Neuron (in vitro differentiated cells): ENCODE data around the gene SHLD1.

Experiments
- H2AFZ ChIP-seq: one replicate; pipeline ENCODE4 v1.6.1; 2013; ENCODE audit warnings: low read depth, mild to moderate bottlenecking, inconsistent platforms, low read length, moderate library complexity
- H3K27me3 ChIP-seq: one replicate; pipeline ENCODE4 v1.6.1; 2013; ENCODE audit warnings: low read length; ENCODE audit not compliant: insufficient read depth
- H3K36me3 ChIP-seq: one replicate; pipeline ENCODE4 v1.6.1; 2013; ENCODE audit warnings: low read length; ENCODE audit not compliant: insufficient read depth
- H3K4me1 ChIP-seq: one replicate; pipeline ENCODE4 v1.6.1; 2013; ENCODE audit warnings: low read length; ENCODE audit not compliant: insufficient read depth
- H3K4me3 ChIP-seq: 2 replicates; pipeline ENCODE4 v1.5.1; 2013; ENCODE audit warnings: mild to moderate bottlenecking, low read length, moderate library complexity
- H3K9me3 ChIP-seq: one replicate; pipeline ENCODE4 v1.6.1; 2013; ENCODE audit warnings: low read length

SHLD1 gene

DNA sequence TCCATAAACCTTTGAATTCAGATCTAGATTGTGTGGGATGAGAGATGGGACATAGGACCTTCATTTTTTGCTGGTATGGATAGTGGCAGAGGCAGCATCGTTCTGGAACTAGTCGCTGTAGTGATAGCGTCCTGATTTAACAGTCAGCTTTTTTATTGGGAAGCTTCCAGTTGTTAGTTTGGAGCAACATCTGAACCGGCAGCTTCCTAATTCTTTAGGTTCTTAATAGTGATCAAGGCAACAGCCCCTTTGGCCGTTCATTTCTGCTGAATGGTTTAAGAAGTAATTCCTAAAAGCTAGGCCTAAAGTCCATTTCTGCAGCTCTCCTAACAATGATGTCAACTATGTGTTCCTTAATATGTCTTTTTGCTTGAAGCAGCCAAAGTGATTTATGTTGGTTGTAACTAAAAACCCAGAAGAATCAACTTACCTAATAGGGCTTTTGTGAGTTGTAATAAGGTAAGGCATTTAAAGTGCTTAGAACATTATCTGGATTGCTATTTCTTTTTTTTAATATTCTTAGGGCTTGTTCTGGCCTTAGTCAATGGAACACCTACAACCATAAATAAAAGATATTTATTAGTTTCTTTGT lies 90.3 kb downstream of the SHLD1 start:
- H2AFZ ChIP-seq, result no peak overlapping the region
- H3K27me3 ChIP-seq, result no peaks in the 10 kb centered on the region
- H3K36me3 ChIP-seq, result no peaks in the 10 kb centered on the region
- no peaks in the 10 kb centered on the region for H3K9me3 ChIP-seq
- peaks cover 4% of the 10 kb centered on the region for H3K4me1 ChIP-seq
- H3K4me3 ChIP-seq, result no peak overlapping the region

DNA sequence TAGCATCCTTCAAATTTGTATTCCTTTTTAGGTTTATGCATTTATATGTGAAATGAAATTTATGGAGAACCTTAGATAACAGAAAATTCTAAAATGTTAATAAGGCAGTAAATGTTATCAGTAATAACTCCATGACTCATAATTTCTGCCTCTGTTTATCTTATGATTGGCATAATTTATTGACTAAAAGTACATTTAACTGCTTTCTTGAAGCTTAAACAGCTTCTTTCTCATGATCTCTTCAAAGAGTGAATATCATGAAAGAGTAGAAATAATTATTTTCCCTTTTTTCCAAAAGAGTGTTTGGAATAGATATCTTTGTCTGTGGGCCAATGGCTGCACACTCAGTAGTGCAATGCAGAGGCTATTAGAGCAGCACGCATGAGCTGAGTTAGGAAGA lies 91.3 kb downstream of the SHLD1 start:
- Histone ChIP-seq H2AFZ (no peak overlapping the region), H3K4me1 (no peaks in the 10 kb centered on the region), H3K4me3 (no peak overlapping the region), H3K36me3 (no peaks in the 10 kb centered on the region), H3K9me3 (no peaks in the 10 kb centered on the region), H3K27me3 (no peaks in the 10 kb centered on the region)

DNA sequence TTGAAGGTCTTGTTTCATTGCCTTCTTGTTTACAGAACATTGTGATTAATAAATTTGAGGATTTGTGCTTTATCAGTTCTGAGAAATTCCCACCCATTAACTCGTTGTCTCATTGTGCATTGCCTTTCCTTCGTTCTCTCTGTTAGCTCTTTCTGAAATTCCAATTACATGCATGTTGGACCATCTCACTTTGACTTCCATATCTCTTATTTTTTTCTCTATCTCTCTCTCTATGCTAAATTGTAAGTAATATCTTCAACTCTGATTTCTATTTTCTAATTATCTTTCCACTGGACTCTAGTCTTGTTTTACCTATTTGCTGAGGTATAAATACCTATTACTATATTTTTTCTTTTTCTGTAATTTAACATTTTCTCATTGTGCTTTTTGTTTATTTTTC lies 92.3 kb downstream of the SHLD1 start:
- H3K27me3 ChIP-seq, result no peaks in the 10 kb centered on the region
- no peaks in the 10 kb centered on the region for H3K9me3 ChIP-seq
- no peaks in the 10 kb centered on the region for H3K4me1 ChIP-seq
- H2AFZ ChIP-seq, result no peak overlapping the region
- no peaks in the 10 kb centered on the region for H3K36me3 ChIP-seq
- no peak overlapping the region for H3K4me3 ChIP-seq

DNA sequence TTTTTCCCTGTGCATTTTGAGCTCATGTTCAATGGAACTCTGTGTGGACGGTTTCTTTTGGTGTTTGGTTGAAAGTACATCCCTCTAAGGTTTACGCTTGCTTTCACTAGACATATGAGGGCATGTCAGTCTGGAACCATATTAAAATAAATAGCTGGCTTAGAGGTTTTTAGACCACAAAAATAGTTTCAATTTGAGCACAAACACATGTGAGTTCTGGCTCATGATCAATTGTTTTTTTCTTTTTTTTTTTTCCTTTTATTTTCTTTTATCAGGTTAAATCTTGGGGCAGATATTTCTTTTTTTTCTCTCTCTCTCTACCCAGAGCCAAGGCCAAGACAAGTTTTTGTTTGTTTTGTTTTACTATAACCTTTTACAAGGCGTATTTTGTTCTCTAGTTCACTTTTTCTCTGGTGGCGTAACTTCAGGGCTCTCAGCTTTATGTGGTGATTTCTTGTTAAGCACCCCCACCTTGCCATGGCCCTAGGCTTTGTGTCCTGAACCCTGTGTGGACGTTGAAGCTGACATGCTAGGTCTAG lies 92.9 kb downstream of the SHLD1 start:
- H3K27me3 ChIP-seq, result no peaks in the 10 kb centered on the region
- no peak overlapping the region for H2AFZ ChIP-seq
- H3K4me1 ChIP-seq, result no peaks in the 10 kb centered on the region
- no peaks in the 10 kb centered on the region for H3K36me3 ChIP-seq
- H3K4me3 ChIP-seq, result no peak overlapping the region
- no peaks in the 10 kb centered on the region for H3K9me3 ChIP-seq

- no peak overlapping the region for H2AFZ ChIP-seq
- no peaks in the 10 kb centered on the region for H3K27me3 ChIP-seq
- H3K4me3 ChIP-seq, result no peak overlapping the region
- no peaks in the 10 kb centered on the region for H3K9me3 ChIP-seq
- H3K36me3 ChIP-seq, result no peaks in the 10 kb centered on the region
- no peaks in the 10 kb centered on the region for H3K4me1 ChIP-seq
These were observed 94.0 kb downstream of the SHLD1 start for GRCh38 chr20:5844063-5844681.

DNA sequence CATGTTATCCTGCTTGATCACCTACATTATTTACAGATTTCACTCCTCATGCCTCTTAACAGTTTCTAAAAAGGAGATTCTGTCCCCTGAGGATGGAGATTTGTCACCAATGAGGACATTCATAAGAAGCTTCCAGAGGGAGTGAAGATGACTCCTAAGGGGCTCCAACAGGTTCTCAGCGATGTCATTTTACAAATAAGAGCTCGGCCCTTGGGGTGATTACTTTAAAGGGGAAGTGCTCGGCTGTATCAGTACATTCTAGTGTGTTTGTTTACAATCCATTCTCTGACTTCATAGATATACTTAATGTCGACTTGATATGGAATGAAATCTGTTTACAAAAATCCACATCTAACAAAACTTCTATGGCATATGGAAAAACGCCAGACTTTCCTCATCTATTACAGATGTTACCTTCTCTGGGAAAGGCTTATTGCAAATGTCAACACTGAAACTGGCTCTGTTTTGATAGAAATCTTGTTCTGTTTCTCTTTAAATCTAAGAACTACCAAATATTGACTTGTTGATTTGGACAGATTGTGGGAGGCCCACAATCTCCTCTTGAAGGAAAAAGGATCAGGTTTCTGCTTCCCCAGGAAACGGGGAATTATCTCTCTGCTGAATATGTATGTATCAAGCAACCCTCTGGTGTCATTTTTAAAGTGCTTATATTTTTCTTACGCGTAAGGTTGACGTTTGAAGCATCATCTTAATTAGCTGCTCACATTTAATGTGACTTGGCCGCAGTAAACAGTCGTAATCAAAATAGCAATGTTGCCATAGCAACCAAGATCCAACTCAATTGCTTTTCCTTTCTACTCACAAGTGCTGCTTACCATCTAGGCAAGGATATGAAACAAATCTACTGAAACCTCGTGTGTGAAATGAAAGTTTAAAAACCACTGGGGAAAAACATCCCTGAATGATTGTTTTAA lies 95.7 kb downstream of the SHLD1 start:
- H3K9me3 ChIP-seq, result peaks cover 1% of the 10 kb centered on the region
- no peak overlapping the region for H3K4me3 ChIP-seq
- no peaks in the 10 kb centered on the region for H3K36me3 ChIP-seq
- H2AFZ ChIP-seq, result no peak overlapping the region
- H3K4me1 ChIP-seq, result no peaks in the 10 kb centered on the region
- H3K27me3 ChIP-seq, result no peaks in the 10 kb centered on the region

- Histone ChIP-seq H3K4me1 (no peaks in the 10 kb centered on the region), H3K9me3 (peaks cover 1% of the 10 kb centered on the region), H3K36me3 (no peaks in the 10 kb centered on the region), H2AFZ (no peak overlapping the region), H3K27me3 (no peaks in the 10 kb centered on the region), H3K4me3 (no peak overlapping the region)
These were observed 98.7 kb downstream of the SHLD1 start for GRCh38 chr20:5848711-5849505.

GRCh38 chr20:5855939-5856338 lies 105.7 kb downstream of the SHLD1 start:
- H3K9me3 ChIP-seq, result no peaks in the 10 kb centered on the region
- no peaks in the 10 kb centered on the region for H3K36me3 ChIP-seq
- H3K4me3 ChIP-seq, result no peak overlapping the region
- no peaks in the 10 kb centered on the region for H3K27me3 ChIP-seq
- no peaks in the 10 kb centered on the region for H3K4me1 ChIP-seq
- no peak overlapping the region for H2AFZ ChIP-seq

DNA sequence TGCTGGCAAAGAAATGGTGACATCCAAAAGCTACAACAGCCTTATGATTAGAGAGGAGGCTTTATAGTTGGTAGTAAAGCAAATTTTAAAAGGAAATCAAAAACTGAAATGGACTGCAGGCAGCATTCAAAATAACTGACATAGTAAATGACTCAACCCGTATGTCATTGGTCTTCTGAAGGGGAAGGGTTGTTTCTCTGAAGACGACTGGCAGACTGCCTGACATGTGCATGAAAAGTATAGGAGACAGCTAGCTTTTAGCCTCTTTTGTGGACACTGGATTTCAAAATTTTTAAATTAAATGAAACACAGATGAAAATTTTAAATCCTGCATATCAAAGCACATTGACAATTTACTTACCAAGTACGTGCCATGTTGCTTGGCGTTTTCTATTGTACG lies 109.4 kb downstream of the SHLD1 start:
- Histone ChIP-seq H3K4me1 (no peaks in the 10 kb centered on the region), H2AFZ (no peak overlapping the region), H3K4me3 (no peak overlapping the region), H3K27me3 (no peaks in the 10 kb centered on the region), H3K36me3 (peaks cover 4% of the 10 kb centered on the region), H3K9me3 (no peaks in the 10 kb centered on the region)

- Histone ChIP-seq H3K4me1 (no peaks in the 10 kb centered on the region), H3K9me3 (no peaks in the 10 kb centered on the region)
These were observed 112.5 kb downstream of the SHLD1 start for GRCh38 chr20:5862703-5863039.

DNA sequence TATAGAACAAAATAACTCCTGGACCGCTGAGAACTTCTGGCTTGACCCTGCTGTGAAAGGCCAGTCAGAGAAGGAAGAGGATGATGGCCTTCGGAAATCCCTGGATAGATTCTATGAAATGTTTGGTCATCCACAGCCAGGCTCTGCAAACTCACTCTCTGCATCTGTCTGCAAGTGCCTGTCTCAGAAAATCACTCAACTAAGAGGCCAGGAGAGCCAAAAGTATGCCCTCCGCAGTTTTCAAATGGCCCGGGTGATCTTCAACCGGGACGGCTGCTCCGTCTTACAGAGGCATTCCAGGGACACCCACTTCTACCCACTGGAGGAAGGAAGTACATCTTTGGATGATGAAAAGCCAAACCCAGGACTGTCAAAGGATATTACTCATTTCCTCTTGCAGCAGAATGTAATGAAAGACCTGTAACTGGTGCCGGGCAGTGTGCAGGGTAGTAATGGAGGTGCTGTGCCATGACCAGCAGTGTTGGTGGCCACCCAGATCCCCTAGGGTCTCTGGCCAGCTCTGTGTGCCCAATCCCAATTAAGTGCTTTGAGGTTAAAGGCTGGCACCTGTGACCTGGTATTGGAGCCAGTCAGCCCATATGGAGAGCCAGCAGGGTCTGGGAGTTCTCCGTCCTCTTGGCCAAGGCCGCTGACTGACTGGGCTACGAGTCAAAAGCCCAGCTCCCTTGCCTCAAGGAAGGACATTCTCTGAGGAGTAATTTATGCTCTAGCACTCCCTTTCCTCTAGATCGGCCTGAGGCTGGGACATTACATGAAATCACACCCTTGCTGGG lies 113.0 kb downstream of the SHLD1 start:
- peaks cover 4% of the 10 kb centered on the region for H3K36me3 ChIP-seq
- H3K27me3 ChIP-seq, result no peaks in the 10 kb centered on the region
- no peaks in the 10 kb centered on the region for H3K4me1 ChIP-seq
- no peak overlapping the region for H3K4me3 ChIP-seq
- no peak overlapping the region for H2AFZ ChIP-seq
- no peaks in the 10 kb centered on the region for H3K9me3 ChIP-seq

More at GRCh38 chr20:5862703-5863039, 112.5 kb downstream of the SHLD1 start:
- peaks cover 4% of the 10 kb centered on the region for H3K36me3 ChIP-seq
- no peak overlapping the region for H2AFZ ChIP-seq
- H3K4me3 ChIP-seq, result no peak overlapping the region
- no peaks in the 10 kb centered on the region for H3K27me3 ChIP-seq

DNA sequence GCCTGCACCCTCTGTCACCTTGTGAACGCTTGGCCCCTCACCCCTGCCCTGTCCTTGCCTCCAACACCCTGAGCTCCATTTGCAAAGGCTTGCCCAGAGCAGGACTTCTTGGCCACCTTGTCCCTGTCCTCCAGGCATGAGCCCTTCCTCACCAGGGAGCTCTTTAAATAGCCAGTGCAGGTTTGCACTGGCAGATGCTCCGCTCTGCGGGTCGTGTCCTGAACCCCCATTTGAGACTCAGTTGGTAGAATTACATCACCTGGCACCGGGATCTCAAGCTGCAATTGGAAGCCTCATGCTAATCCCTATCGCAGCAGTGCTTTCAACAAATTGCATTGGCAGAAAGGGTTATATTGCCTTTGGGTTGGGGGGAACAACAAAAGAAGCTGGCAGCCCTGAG lies 114.2 kb downstream of the SHLD1 start:
- Histone ChIP-seq H3K4me3 (no peak overlapping the region), H3K27me3 (no peaks in the 10 kb centered on the region), H3K36me3 (peaks cover 4% of the 10 kb centered on the region), H3K9me3 (no peaks in the 10 kb centered on the region), H3K4me1 (no peaks in the 10 kb centered on the region), H2AFZ (no peak overlapping the region)
